CD4-positive, CD25-positive, alpha-beta regulatory T cell (primary cell): ENCODE results near the gene NFIB. TPM values are rescaled to one million over a fixed set of nuclear protein-coding genes. Genes with fewer than 3 reads are reported as not detected.
A peak's percentile ranks its signal among the peaks of the same experiment; 100 is the strongest.

Source experiments
- ATAC-seq, 2 donors: fragments of 150-1000 bp; cut with Tn5 transposase; one replicate each; pipeline ENCODE4 v1.10.0; 2021; ENCODE audit warnings: low read depth in 2 of 2, moderate number of reproducible peaks in 2 of 2, moderate library complexity in 1 of 2
- DNase-seq, 3 donors: peaks; one replicate each; pipeline versions ENCODE4 v3.0.0 to v3.0.0-alpha.2; 2012 to 2022; ENCODE audit warnings: mixed read lengths in 1 of 3
- H3K27ac ChIP-seq: one replicate; pipeline ENCODE4 v1.7.0; 2013; ENCODE audit warnings: mild to moderate bottlenecking, low read length; ENCODE audit not compliant: insufficient read depth, poor library complexity, severe bottlenecking
- H3K27me3 ChIP-seq: one replicate; pipeline ENCODE4 v1.7.0; 2013; ENCODE audit warnings: low read length; ENCODE audit not compliant: control insufficient read depth, insufficient read depth
- H3K36me3 ChIP-seq: one replicate; pipeline ENCODE4 v1.7.0; 2013; ENCODE audit warnings: mild to moderate bottlenecking, low read length, moderate library complexity; ENCODE audit not compliant: control insufficient read depth, insufficient read depth
- H3K4me1 ChIP-seq: 2 replicates; pipeline ENCODE4 v1.7.0; 2013; ENCODE audit warnings: mild to moderate bottlenecking, low read length; ENCODE audit not compliant: insufficient read depth, control insufficient read depth, poor library complexity, severe bottlenecking
- H3K4me3 ChIP-seq: one replicate; pipeline ENCODE4 v1.7.0; 2013; ENCODE audit warnings: low read depth, mild to moderate bottlenecking, low read length, moderate library complexity
- H3K9me3 ChIP-seq, 2 experiments: 1 replicate in 1 of 2; 2 replicates in 1 of 2; pipeline ENCODE4 v1.7.0; 2013; ENCODE audit warnings: low read length in 2 of 2, mild to moderate bottlenecking in 1 of 2, moderate library complexity in 1 of 2; ENCODE audit not compliant: control insufficient read depth in 2 of 2
- H3K27ac Mint-ChIP-seq, 3 donors: one replicate each; pipeline ENCODE4 v1.8.0; 2020 to 2022; ENCODE audit warnings: mild to moderate bottlenecking in 3 of 3, mixed read lengths in 3 of 3, moderate library complexity in 2 of 3
- H3K27me3 Mint-ChIP-seq: one replicate; pipeline ENCODE4 v1.8.0; 2022; ENCODE audit warnings: mild to moderate bottlenecking, mixed read lengths
- H3K36me3 Mint-ChIP-seq: one replicate; pipeline ENCODE4 v1.8.0; 2020; ENCODE audit warnings: mixed read lengths
- H3K4me1 Mint-ChIP-seq, 4 donors: one replicate each; pipeline ENCODE4 v1.8.0; 2020 to 2022; ENCODE audit warnings: mixed read lengths in 4 of 4, mild to moderate bottlenecking in 1 of 4
- H3K4me3 Mint-ChIP-seq, 4 donors: one replicate each; pipeline ENCODE4 v1.8.0; 2020 to 2022; ENCODE audit warnings: mild to moderate bottlenecking in 4 of 4, mixed read lengths in 4 of 4, moderate library complexity in 3 of 4
- H3K9me3 Mint-ChIP-seq, 7 donors: one replicate each; pipeline ENCODE4 v1.8.0; 2020 to 2022; ENCODE audit warnings: mixed read lengths in 7 of 7, mild to moderate bottlenecking in 3 of 7, moderate library complexity in 2 of 7
- polyA plus RNA-seq, 4 donors: library from polyadenylated mRNA; unstranded; fragments of 300-500 nt; fragmentation: Illumina TruSeq; gene quantifications; one replicate each; pipeline ENCODE4 v1.2.3, GENCODE V29; 2021
- total RNA-seq: library from RNA; stranded (reverse); gene quantifications from one replicate; pipeline ENCODE4 v1.2.3, GENCODE V29; 2022

The NFIB gene
- total RNA-seq: 0.20 TPM
- polyA plus RNA-seq: not detected

DNA sequence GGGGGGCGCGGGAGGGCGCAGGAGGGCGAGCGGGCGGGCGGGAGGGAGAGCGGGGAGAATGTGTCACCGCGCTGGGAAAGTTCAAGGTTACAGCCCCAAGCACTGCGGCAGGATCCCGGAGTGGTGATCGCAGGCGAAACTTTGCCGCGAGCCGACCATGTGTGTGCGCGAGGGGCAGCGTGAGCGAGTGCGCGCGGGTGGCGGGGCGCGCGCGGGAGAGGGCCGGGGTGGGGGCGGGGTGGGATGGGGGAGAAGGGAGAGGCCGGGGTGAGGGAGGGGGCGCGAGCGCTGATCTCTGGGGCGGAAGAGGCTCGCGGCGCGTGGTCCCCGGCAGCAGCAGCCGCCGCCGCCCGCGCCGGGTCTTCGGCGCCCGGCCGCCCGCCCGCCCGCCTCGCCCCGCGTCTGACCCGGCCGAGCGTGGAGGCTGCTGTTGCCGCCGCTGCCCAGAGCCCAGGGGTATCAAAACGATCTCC lies at the start of gene NFIB:
NFIB (minus strand) TSS at position 191 of the 473 bp plus-strand sequence. CDS start 630 bp downstream, outside the sequence.
- peaks cover 30% of the 10 kb centered on the region for H3K27me3 ChIP-seq

DNA sequence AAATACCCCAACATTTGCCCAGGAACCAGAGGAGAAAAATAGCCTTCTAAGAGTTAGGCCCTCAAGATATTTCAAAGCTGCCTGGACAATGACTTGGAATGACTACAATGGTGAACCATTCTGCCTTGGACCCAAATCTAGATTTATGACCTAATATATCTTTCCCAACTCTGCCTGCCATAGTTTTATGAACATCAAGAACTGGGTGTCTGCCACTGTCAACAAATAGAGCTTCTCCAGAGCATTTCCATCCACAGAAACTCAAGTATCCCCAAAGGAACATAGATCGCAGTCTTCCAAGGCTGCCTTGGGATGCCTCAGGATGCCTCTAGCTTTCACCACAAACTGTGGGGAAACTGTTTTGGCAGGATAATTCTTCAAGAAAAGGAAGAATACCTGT lies 48.2 kb upstream of the NFIB start:
- H3K4me3 Mint-ChIP-seq: no peak overlapping the region
- no peak overlapping the region for H3K4me3 ChIP-seq
- H3K4me1 Mint-ChIP-seq: no peaks in the 10 kb centered on the region
- DNase-seq: no peak
- no peaks in the 10 kb centered on the region for H3K27me3 Mint-ChIP-seq
- H3K27ac ChIP-seq: no peak overlapping the region
- peaks cover 0 to 4% (median 1%) of the 10 kb centered on the region in 7 donors for H3K9me3 Mint-ChIP-seq
- H3K9me3 ChIP-seq: no peaks in the 10 kb centered on the region
- H3K4me1 ChIP-seq: no peaks in the 10 kb centered on the region
- no peaks in the 10 kb centered on the region for H3K36me3 Mint-ChIP-seq
- H3K27me3 ChIP-seq: no peaks in the 10 kb centered on the region
- no peak for ATAC-seq
- H3K27ac Mint-ChIP-seq: no peak overlapping the region
- H3K36me3 ChIP-seq: no peaks in the 10 kb centered on the region

More for the DNA sequence above, at the start of gene NFIB:
- no peaks in the 10 kb centered on the region for H3K9me3 ChIP-seq
- no peaks in the 10 kb centered on the region for H3K36me3 ChIP-seq
- H3K4me1 Mint-ChIP-seq: peaks cover 0 to 32% (median 8%) of the 10 kb centered on the region in 4 donors
- H3K27me3 Mint-ChIP-seq: peaks cover 69% of the 10 kb centered on the region
- H3K4me3 ChIP-seq: no peak within 1 kb of the TSS
- DNase-seq (no peak), ATAC-seq (no peak)
- H3K27ac ChIP-seq: no peak within 1 kb of the TSS
- peaks cover 24% of the 10 kb centered on the region for H3K4me1 ChIP-seq
- peak within 1 kb of the TSS in 1 of 3 donors; percentile 38 for H3K27ac Mint-ChIP-seq
- H3K36me3 Mint-ChIP-seq: peaks cover 3% of the 10 kb centered on the region
- peak within 1 kb of the TSS; percentile 68 to 84 (median 76) for H3K4me3 Mint-ChIP-seq
- peaks cover 0 to 11% (median 1%) of the 10 kb centered on the region in 7 donors for H3K9me3 Mint-ChIP-seq

GRCh38 chr9:14361074-14361473 lies 47.1 kb upstream of the NFIB start:
- H3K27ac Mint-ChIP-seq: no peak overlapping the region
- H3K36me3 ChIP-seq: no peaks in the 10 kb centered on the region
- H3K27me3 ChIP-seq: no peaks in the 10 kb centered on the region
- H3K27ac ChIP-seq: no peak overlapping the region
- no peaks in the 10 kb centered on the region for H3K27me3 Mint-ChIP-seq
- DNase-seq (no peak), ATAC-seq (no peak)
- H3K36me3 Mint-ChIP-seq: no peaks in the 10 kb centered on the region
- no peaks in the 10 kb centered on the region for H3K9me3 Mint-ChIP-seq
- H3K4me1 Mint-ChIP-seq: no peaks in the 10 kb centered on the region
- H3K4me1 ChIP-seq: no peaks in the 10 kb centered on the region
- no peak overlapping the region for H3K4me3 ChIP-seq
- H3K9me3 ChIP-seq: no peaks in the 10 kb centered on the region
- H3K4me3 Mint-ChIP-seq: no peak overlapping the region

DNA sequence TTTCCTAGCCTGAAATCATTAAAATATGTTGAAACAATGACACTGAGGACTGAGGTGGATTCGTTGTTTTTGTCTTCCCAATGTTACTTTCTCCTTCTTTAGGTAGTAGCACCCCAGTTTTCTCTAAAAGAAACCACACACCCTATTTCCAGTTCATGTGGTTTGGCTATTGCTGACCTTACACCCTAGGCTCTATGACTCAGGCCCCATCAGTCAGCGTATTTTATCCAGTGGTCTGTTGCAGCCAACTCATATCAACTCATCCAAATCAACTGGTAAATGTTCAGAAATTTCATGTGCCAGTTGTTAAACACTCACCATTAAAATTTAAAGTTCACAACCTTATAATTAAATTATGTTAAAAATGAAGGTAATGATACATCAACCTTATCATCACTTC lies 44.6 kb upstream of the NFIB start:
- H3K27me3 Mint-ChIP-seq: peaks cover 7% of the 10 kb centered on the region
- no peak overlapping the region for H3K27ac Mint-ChIP-seq

GRCh38 chr9:14356351-14357265 lies 42.7 kb upstream of the NFIB start:
- DNase-seq (no peak), ATAC-seq (no peak)
- Histone ChIP-seq H3K9me3 (no peaks in the 10 kb centered on the region), H3K36me3 (no peaks in the 10 kb centered on the region), H3K4me3 (no peak overlapping the region), H3K27ac (no peak overlapping the region), H3K4me1 (no peaks in the 10 kb centered on the region), H3K27me3 (no peaks in the 10 kb centered on the region)
- Mint-ChIP-seq H3K27me3 (peaks cover 18% of the 10 kb centered on the region), H3K4me3 (no peak overlapping the region), H3K27ac (no peak overlapping the region), H3K9me3 (no peaks in the 10 kb centered on the region), H3K36me3 (no peaks in the 10 kb centered on the region), H3K4me1 (no peaks in the 10 kb centered on the region)

More for the DNA sequence above, 44.6 kb upstream of the NFIB start:
- Mint-ChIP-seq H3K9me3 (no peaks in the 10 kb centered on the region), H3K36me3 (no peaks in the 10 kb centered on the region), H3K4me3 (no peak overlapping the region), H3K4me1 (no peaks in the 10 kb centered on the region)
- Histone ChIP-seq H3K9me3 (no peaks in the 10 kb centered on the region), H3K27ac (no peak overlapping the region), H3K4me3 (no peak overlapping the region), H3K36me3 (no peaks in the 10 kb centered on the region), H3K27me3 (no peaks in the 10 kb centered on the region), H3K4me1 (no peaks in the 10 kb centered on the region)
- no peak for DNase-seq
- no peak for ATAC-seq

DNA sequence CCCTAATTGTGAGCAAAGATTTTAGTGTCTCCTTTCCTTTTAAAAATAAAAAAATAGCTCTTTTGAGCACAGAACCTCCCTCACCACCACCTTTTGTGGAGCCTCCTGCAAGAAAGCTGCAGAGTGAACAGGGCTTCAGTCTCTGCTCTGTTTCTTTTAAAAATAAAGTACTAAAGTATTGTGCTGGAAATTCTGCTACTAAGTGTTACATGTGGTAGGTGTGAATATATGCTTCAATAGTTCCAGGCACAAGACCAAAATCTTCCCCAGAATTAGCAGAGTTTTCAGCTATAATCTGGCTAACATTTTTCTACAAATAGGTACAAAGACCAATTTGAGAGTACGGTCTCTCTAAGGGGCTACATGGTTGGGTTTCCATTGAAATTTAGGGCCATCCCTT lies 40.3 kb upstream of the NFIB start:
- H3K36me3 Mint-ChIP-seq: no peaks in the 10 kb centered on the region
- peaks cover 0 to 3% (median 0%) of the 10 kb centered on the region in 7 donors for H3K9me3 Mint-ChIP-seq
- no peak for ATAC-seq
- peaks cover 0 to 4% (median 0%) of the 10 kb centered on the region in 4 donors for H3K4me1 Mint-ChIP-seq
- H3K27ac Mint-ChIP-seq: no peak overlapping the region
- Histone ChIP-seq H3K36me3 (no peaks in the 10 kb centered on the region), H3K9me3 (no peaks in the 10 kb centered on the region), H3K27me3 (peaks cover 10% of the 10 kb centered on the region), H3K27ac (no peak overlapping the region), H3K4me3 (no peak overlapping the region), H3K4me1 (no peaks in the 10 kb centered on the region)
- peaks cover 41% of the 10 kb centered on the region for H3K27me3 Mint-ChIP-seq
- no peak for DNase-seq
- no peak overlapping the region for H3K4me3 Mint-ChIP-seq

DNA sequence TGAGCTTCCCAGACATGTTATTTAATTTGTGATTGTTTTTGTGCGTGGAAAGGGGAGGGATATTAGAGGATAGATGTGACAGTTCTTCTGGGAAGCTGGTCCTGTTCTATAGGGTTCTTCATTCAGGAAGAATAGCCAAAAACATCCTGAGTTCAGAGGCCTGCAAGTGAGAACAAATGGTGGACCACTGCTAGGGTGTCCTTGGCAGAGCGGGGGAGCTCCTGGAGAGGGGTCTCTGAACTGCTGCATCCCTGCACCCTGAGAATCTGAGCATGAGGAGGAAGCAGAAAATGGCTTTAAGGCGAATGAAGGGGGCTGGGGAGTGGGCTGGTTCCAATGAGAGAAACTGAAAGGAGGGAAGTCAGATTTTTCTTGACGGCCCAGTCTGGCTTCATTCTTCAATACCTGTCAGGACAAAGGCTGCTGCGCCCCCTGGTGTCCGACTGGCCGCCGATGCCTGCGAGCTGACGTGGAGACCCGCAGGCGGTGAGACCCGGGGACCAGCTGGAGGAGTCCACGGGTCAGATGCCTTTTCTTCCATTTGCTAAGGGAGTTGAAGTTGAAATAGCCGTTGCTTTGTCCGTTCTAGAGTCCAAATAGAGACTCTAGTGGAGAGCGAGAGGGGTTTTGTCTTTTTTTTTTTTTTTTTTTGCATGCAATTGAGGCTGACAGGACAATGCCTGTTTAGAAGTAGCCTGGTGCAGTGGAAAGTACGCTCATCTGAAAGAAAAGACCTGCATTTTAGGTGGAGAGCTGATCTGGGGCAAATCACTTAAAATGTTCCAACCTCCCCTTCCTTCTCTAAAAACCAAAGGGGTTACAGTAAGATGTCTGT lies 39.5 kb upstream of the NFIB start:
- no peak overlapping the region for H3K4me3 ChIP-seq
- no peaks in the 10 kb centered on the region for H3K36me3 ChIP-seq
- H3K27ac ChIP-seq: no peak overlapping the region
- peak; percentile 12 to 64 (median 15) for DNase-seq
- H3K36me3 Mint-ChIP-seq: no peaks in the 10 kb centered on the region
- no peaks in the 10 kb centered on the region for H3K9me3 ChIP-seq
- H3K9me3 Mint-ChIP-seq: peaks cover 0 to 3% (median 0%) of the 10 kb centered on the region in 7 donors
- ATAC-seq: peak in 1 of 2 donors; percentile 50
- H3K27me3 ChIP-seq: peaks cover 10% of the 10 kb centered on the region
- H3K27ac Mint-ChIP-seq: no peak overlapping the region
- peaks cover 48% of the 10 kb centered on the region for H3K27me3 Mint-ChIP-seq
- no peaks in the 10 kb centered on the region for H3K4me1 ChIP-seq
- H3K4me3 Mint-ChIP-seq: no peak overlapping the region
- H3K4me1 Mint-ChIP-seq: peaks cover 0 to 4% (median 0%) of the 10 kb centered on the region in 4 donors
